Fibroblast of pulmonary artery (primary cell): ENCODE measurements around the gene PTGIS.

Experiments
- DNase-seq: peaks from one replicate; pipeline ENCODE4 v3.0.0-alpha.2; 2010; ENCODE audit warnings: low read depth
- H3K4me3 ChIP-seq: replicated peaks from 2 replicates; pipeline ENCODE4 v1.5.1; 2011; ENCODE audit warnings: low read depth, mild to moderate bottlenecking, control low read depth, low read length, moderate library complexity
- TF ChIP-seq, protein P1 (sequence below): IDR thresholded peaks from 2 replicates; pipeline ENCODE4 v1.5.1; 2011; ENCODE audit warnings: mild to moderate bottlenecking, control low read depth, low read length, inconsistent platforms; ENCODE audit errors: missing control alignments

Gene PTGIS

DNA sequence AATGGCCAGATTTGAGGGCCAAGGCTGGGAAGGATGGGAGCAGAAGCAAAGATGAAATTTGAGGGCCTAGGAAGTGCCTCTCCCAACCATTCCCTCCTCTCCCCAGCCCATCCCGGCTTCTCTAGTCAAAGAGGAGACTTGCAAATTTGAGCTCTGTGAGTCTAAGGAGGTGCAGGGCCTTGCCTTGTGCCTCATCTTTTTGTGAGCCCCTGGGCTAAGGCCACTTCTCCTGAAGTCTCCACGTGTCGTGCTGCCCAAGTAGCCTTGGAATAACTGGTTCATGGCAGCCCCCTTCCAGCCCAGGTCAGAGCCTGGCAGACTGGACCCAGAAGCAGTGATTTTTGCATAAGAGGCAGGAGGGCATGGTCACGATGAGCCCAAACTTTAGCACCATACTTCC, 6.7 kb downstream of the PTGIS start:
- TF ChIP-seq, protein P1, sequence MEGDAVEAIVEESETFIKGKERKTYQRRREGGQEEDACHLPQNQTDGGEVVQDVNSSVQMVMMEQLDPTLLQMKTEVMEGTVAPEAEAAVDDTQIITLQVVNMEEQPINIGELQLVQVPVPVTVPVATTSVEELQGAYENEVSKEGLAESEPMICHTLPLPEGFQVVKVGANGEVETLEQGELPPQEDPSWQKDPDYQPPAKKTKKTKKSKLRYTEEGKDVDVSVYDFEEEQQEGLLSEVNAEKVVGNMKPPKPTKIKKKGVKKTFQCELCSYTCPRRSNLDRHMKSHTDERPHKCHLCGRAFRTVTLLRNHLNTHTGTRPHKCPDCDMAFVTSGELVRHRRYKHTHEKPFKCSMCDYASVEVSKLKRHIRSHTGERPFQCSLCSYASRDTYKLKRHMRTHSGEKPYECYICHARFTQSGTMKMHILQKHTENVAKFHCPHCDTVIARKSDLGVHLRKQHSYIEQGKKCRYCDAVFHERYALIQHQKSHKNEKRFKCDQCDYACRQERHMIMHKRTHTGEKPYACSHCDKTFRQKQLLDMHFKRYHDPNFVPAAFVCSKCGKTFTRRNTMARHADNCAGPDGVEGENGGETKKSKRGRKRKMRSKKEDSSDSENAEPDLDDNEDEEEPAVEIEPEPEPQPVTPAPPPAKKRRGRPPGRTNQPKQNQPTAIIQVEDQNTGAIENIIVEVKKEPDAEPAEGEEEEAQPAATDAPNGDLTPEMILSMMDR: no peak
- no peak overlapping the region for H3K4me3 ChIP-seq
- DNase-seq: no peak

DNA sequence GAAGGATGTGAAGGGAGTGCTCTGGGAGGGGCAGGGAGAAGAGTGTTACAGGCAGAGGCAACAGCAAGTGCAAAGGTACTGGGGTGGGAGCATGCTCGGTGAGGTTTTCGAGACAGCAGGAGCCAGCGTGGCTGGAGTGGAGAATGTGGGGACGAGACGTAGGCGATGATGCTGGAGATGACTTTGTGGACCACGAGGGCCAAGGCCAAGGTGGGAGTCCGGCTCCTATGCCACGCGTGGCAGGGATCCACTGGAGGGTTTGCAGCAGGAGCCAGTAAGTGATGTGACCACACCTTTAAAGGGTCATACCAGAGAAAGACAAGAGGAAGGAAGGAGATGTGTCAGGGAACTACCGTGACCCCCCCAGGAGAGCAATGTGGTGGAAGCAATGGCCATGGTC, 7.3 kb downstream of the PTGIS start:
- TF ChIP-seq, protein P1: no peak
- H3K4me3 ChIP-seq: no peak overlapping the region
- DNase-seq: no peak

DNA sequence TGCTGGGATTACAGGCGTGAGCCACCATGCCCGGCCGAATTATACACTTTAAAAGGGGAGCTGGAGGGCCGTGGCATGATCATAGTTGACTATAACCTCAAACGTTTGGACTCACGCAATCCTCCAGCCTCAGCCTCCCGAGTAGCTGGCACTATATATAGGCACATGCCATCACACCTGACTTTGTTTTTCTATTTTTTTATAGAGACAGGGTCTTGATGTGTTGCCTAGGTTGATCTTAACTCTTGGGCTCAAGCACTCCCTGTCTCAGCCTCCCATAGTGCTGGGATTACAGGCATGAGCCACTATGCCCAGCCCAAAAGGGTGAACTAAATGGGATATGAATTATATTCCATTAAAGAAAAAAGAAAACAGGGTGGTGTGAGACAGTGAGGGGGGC, 7.8 kb downstream of the PTGIS start:
- no peak overlapping the region for H3K4me3 ChIP-seq
- DNase-seq: no peak
- TF ChIP-seq, protein P1: no peak

DNA sequence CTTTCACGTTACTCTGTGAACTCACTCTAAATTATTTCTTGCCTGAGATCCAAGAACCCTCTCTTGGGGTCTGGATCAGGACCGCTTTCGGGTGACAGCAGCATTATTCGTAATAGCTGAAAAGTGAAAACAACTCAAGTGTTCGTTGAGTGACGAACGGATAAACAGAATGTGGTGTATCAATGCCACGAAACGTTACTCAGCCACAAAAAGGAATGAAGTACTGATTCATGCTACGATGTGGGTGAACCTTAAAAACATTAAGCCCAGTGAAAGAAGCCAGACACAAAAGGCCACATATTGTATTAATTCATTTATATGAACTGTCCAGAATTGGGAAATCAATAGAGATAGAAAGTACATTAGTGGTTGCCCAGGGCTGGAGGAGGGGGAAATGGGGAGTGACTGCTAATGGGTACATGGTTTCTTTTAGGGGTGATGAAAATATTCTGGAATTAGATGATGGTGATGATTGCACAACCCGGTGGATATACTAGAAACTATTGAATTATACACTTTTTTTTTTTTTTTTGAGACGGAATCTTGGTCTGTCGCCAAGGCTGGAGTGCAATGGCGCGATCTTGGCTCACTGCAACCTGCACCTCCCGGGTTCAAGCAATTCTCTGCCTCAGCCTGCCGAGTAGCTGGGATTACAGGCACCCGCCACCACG, 8.4 kb downstream of the PTGIS start:
- no peak overlapping the region for H3K4me3 ChIP-seq
- peak; percentile 88 for DNase-seq
- TF ChIP-seq, protein P1: no peak

DNA sequence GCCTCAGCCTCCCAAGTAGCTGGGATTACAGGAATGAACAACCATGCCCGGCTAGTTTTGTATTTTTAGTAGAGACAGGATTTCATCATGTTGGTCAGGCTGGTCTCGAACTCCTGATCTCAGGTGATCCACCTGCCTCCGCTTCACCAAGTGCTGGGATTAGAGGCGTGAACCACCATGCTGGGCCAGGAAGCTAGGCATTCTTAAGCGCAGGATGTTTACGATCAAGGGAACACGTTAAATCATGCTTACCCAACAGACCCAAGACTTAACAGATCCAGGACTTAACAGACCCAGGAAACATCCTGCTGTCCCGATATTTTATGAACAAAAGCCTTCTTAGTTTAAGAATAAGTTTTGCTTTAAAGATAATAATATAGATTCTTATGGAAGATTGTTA, 9.1 kb downstream of the PTGIS start:
- DNase-seq: no peak
- H3K4me3 ChIP-seq: no peak overlapping the region
- TF ChIP-seq, protein P1: no peak

DNA sequence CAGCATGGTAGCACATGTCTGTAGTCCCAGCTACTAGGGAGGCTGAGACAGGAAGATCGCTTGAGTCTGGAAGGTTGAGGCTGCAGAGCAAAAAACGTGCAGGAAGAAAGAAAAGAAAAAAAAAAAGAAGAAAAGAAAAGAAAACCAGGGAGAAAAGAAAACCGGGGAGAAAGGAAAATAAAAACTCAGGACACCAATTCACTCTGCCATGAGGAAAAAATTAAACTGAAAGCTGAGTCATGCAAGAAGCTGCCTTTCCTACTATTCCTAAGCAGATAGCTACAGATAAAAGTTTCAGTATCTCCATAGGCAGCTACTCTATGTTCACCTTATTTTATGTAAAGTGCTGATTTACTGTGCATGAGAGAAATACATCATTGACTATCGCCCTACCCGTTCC, 10.5 kb downstream of the PTGIS start:
- TF ChIP-seq, protein P1: no peak
- H3K4me3 ChIP-seq: no peak overlapping the region
- no peak for DNase-seq

DNA sequence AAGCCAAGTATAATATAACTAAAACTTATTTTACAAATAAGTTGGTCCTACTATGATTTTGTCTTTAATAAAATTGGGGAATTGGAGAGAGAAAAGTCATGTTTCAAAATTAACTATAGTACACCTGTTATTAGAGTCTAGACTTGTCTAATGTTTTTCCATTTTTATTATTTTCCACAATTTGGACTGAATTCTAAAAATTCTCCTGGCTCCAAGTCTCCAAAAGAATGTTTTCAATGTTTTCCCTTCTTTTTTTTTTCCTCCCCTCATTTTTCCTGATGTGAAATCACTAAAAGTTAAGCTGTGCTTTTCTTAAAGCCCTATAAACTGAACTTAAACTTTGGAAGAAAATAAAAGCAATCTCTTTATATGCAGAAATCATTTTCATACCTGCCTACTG, 11.3 kb downstream of the PTGIS start:
- no peak overlapping the region for H3K4me3 ChIP-seq
- no peak for DNase-seq
- TF ChIP-seq, protein P1: no peak
